Caco-2 (cell line): ENCODE results near the gene SLC25A21. TPM values are rescaled to one million over a fixed set of nuclear protein-coding genes. Genes with fewer than 3 reads are reported as not detected.
A peak's percentile ranks its signal among the peaks of the same experiment; 100 is the strongest.

Experiments used
- BruUV-seq: library from RNA; stranded (reverse); fragments of 400-500 nt; replicated peaks from 2 replicates; lab custom pipeline; 2021; lab: Mats Ljungman, UMichigan
- CTCF ChIA-PET: fragments of 300-600 bp; sonication (Branson Sonifier 250); formaldehyde crosslinking; loops from one replicate; lab custom pipeline; 2022; ENCODE audit warnings: antibody characterized with exemption; lab: Charles Lee
- POLR2A ChIA-PET: fragments of 300-600 bp; sonication (Branson Sonifier 250); formaldehyde crosslinking; loops from one replicate; lab custom pipeline; 2022; ENCODE audit warnings: antibody characterized with exemption; lab: Charles Lee
- DNase-seq, 2 experiments: peaks; one replicate each; pipeline versions ENCODE4 v3.0.0 to v3.0.0-alpha.2; 2020 to 2022
- H3K27me3 ChIP-seq: replicated peaks from 2 replicates; pipeline ENCODE4 v1.6.0; 2011; ENCODE audit warnings: low read length; ENCODE audit not compliant: control insufficient read depth, insufficient read depth
- H3K36me3 ChIP-seq: 2 replicates; pipeline ENCODE4 v1.5.1; 2011; ENCODE audit warnings: low read length; ENCODE audit not compliant: control insufficient read depth, insufficient read depth
- H3K4me1 ChIP-seq: fragments of 250-450 bp; sonication (Bioruptor Pico); 2 replicates; pipeline ENCODE4 v1.5.1; 2020; ENCODE audit warnings: mild to moderate bottlenecking
- H3K4me3 ChIP-seq: 2 replicates; pipeline ENCODE4 v1.5.1; 2011; ENCODE audit warnings: low read depth, mild to moderate bottlenecking, control low read depth, low read length
- H3K9me3 ChIP-seq: fragments of 250-450 bp; sonication (Bioruptor Pico); 2 replicates; pipeline ENCODE4 v1.5.1; 2020; ENCODE audit warnings: mild to moderate bottlenecking, moderate library complexity
- H3K27ac Mint-ChIP-seq: one replicate; pipeline ENCODE4 v1.8.0; 2022; ENCODE audit warnings: mixed read lengths; ENCODE audit not compliant: unreplicated experiment
- H3K27me3 Mint-ChIP-seq: one replicate; pipeline ENCODE4 v1.8.0; 2022; ENCODE audit warnings: mixed read lengths; ENCODE audit not compliant: insufficient read depth, unreplicated experiment
- H3K36me3 Mint-ChIP-seq: one replicate; pipeline ENCODE4 v1.8.0; 2022; ENCODE audit warnings: mild to moderate bottlenecking, mixed read lengths; ENCODE audit not compliant: insufficient read depth, unreplicated experiment
- H3K4me1 Mint-ChIP-seq: one replicate; pipeline ENCODE4 v1.8.0; 2022; ENCODE audit warnings: low read depth, mixed read lengths; ENCODE audit not compliant: unreplicated experiment
- H3K4me3 Mint-ChIP-seq: one replicate; pipeline ENCODE4 v1.8.0; 2022; ENCODE audit warnings: mild to moderate bottlenecking, moderate library complexity, mixed read lengths; ENCODE audit not compliant: unreplicated experiment
- H3K9me3 Mint-ChIP-seq: one replicate; pipeline ENCODE4 v1.8.0; 2022; ENCODE audit warnings: mixed read lengths; ENCODE audit not compliant: unreplicated experiment
- CTCF ChIP-seq, 2 experiments: fragments of 200-600 bp in 1 of 2; IDR thresholded peaks; 1 replicate in 1 of 2; 2 replicates in 1 of 2; pipeline versions ENCODE4 v1.5.1 to v1.8.0; 2011 to 2022; ENCODE audit warnings: antibody characterized with exemption in 1 of 2, control low read depth in 1 of 2, inconsistent platforms in 1 of 2, low read depth in 1 of 2, low read length in 1 of 2, mild to moderate bottlenecking in 1 of 2, moderate library complexity in 1 of 2; ENCODE audit not compliant: insufficient read depth in 1 of 2, severe bottlenecking in 1 of 2, unreplicated experiment in 1 of 2
- intact Hi-C: fragments of 100-400 bp; cut with micrococcal nuclease; formaldehyde crosslinking; loops from one replicate; pipeline ENCODE4 v1.10.0; 2022; ENCODE audit not compliant: unreplicated experiment
- total RNA-seq: library from RNA; stranded (reverse); gene quantifications from 2 replicates; pipeline ENCODE4 v1.2.3, GENCODE V29; 2022

Gene SLC25A21
- total RNA-seq, 1 experiment from 2014 or later: 3.2 TPM

GRCh38 chr14:36773558-36773957, 398.8 kb downstream of the SLC25A21 start:
- no TSS peak for BruUV-seq
- intact Hi-C loops: loop anchor here (1.0 to 5.0 kb wide), 4 partner anchors 111 to 824 kb away; partner anchors contain the start of genes FOXA1, PAX9 and TTC6
- no peaks in the 10 kb centered on the region for H3K27me3 ChIP-seq
- no peaks in the 10 kb centered on the region for H3K36me3 ChIP-seq
- DNase-seq: no peak
- Mint-ChIP-seq H3K27ac (peak overlapping the region; percentile 57), H3K27me3 (no peaks in the 10 kb centered on the region), H3K4me3 (no peak overlapping the region), H3K36me3 (peaks cover 4% of the 10 kb centered on the region), H3K4me1 (peaks cover 25% of the 10 kb centered on the region), H3K9me3 (peaks cover 9% of the 10 kb centered on the region)
- H3K4me1 ChIP-seq: peaks cover 50% of the 10 kb centered on the region
- CTCF ChIA-PET: interaction anchor here (0.5 to 1.6 kb wide), 3 partner anchors 126 to 220 kb away, joined by 3 to 15 read pairs (median 4); no protein-coding TSS in a partner anchor
- no peaks in the 10 kb centered on the region for H3K9me3 ChIP-seq
- no peak for TF ChIP-seq CTCF (IDR thresholded peaks at IDR 0.05; ENCODE audit: insufficient read depth in 1 of 2, low read depth in 1 of 2, low read length in 1 of 2, severe bottlenecking in 1 of 2, unreplicated experiment in 1 of 2)
- POLR2A ChIA-PET: no interaction called here
- no peak overlapping the region for H3K4me3 ChIP-seq

GRCh38 chr14:36773136-36773540, 399.3 kb downstream of the SLC25A21 start:
- Mint-ChIP-seq H3K9me3 (peaks cover 9% of the 10 kb centered on the region), H3K36me3 (peaks cover 2% of the 10 kb centered on the region), H3K27ac (peak overlapping the region; percentile 57), H3K4me1 (peaks cover 29% of the 10 kb centered on the region), H3K4me3 (no peak overlapping the region), H3K27me3 (no peaks in the 10 kb centered on the region)
- Histone ChIP-seq H3K9me3 (no peaks in the 10 kb centered on the region), H3K27me3 (no peaks in the 10 kb centered on the region), H3K36me3 (no peaks in the 10 kb centered on the region), H3K4me3 (no peak overlapping the region), H3K4me1 (peaks cover 51% of the 10 kb centered on the region)
- intact Hi-C loops: loop anchor here (1.0 to 5.0 kb wide), 4 partner anchors 111 to 824 kb away; partner anchors contain the start of genes FOXA1, PAX9 and TTC6
- peak; percentile 56 to 58 for DNase-seq
- TF ChIP-seq CTCF (IDR thresholded peaks at IDR 0.05; ENCODE audit: insufficient read depth in 1 of 2, low read depth in 1 of 2, low read length in 1 of 2, severe bottlenecking in 1 of 2, unreplicated experiment in 1 of 2): peak; percentile 46 to 48
- POLR2A ChIA-PET: no interaction called here
- no TSS peak for BruUV-seq
- CTCF ChIA-PET: interaction anchor here (0.5 to 1.6 kb wide), 4 partner anchors 125 to 219 kb away, joined by 3 to 15 read pairs (median 4); no protein-coding TSS in a partner anchor

GRCh38 chr14:36771028-36771640, 401.3 kb downstream of the SLC25A21 start:
- Histone ChIP-seq H3K36me3 (no peaks in the 10 kb centered on the region), H3K27me3 (no peaks in the 10 kb centered on the region), H3K9me3 (no peaks in the 10 kb centered on the region), H3K4me1 (peaks cover 62% of the 10 kb centered on the region), H3K4me3 (no peak overlapping the region)
- ChIA-PET CTCF (no interaction called here), POLR2A (no interaction called here)
- Mint-ChIP-seq H3K9me3 (peaks cover 7% of the 10 kb centered on the region), H3K4me1 (peaks cover 41% of the 10 kb centered on the region), H3K27me3 (no peaks in the 10 kb centered on the region), H3K27ac (peak overlapping the region; percentile 50), H3K36me3 (no peaks in the 10 kb centered on the region), H3K4me3 (peak overlapping the region; percentile 15)
- intact Hi-C loops: loop anchor here (1.0 to 5.0 kb wide), 5 partner anchors 20 to 826 kb away; partner anchors contain the start of genes FOXA1, PAX9 and TTC6
- peak; percentile 69 to 78 for DNase-seq
- BruUV-seq: no TSS peak
- no peak for TF ChIP-seq CTCF (IDR thresholded peaks at IDR 0.05; ENCODE audit: insufficient read depth in 1 of 2, low read depth in 1 of 2, low read length in 1 of 2, severe bottlenecking in 1 of 2, unreplicated experiment in 1 of 2)
